Measurements from ENCODE around the gene TEX26.

Gene TEX26

DNA sequence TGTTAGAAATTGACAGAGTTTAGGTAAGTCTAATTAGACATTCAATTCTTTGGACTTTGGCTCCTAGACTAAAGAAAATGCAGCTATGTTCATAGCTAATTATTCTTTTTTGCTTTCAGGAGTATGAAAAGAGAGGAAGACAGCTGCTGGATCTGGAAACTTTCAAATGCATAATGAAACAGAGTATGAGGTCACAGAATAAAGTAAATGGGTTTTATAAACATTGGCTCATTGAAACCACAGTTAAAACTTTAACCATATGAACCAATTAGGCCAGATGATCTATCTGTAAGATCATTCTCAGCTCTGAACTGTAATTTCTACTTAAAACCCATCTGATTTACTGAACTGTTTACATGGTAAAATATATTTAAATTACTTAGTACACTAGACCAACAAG is 82.7 kb downstream of the TEX26 start:
- no peak overlapping the region for H3K4me3 ChIP-seq (ENCODE audit: low read depth, low read length)
- no peak for DNase-seq (ENCODE audit: low read depth)
- TF ChIP-seq, protein P1, sequence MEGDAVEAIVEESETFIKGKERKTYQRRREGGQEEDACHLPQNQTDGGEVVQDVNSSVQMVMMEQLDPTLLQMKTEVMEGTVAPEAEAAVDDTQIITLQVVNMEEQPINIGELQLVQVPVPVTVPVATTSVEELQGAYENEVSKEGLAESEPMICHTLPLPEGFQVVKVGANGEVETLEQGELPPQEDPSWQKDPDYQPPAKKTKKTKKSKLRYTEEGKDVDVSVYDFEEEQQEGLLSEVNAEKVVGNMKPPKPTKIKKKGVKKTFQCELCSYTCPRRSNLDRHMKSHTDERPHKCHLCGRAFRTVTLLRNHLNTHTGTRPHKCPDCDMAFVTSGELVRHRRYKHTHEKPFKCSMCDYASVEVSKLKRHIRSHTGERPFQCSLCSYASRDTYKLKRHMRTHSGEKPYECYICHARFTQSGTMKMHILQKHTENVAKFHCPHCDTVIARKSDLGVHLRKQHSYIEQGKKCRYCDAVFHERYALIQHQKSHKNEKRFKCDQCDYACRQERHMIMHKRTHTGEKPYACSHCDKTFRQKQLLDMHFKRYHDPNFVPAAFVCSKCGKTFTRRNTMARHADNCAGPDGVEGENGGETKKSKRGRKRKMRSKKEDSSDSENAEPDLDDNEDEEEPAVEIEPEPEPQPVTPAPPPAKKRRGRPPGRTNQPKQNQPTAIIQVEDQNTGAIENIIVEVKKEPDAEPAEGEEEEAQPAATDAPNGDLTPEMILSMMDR (IDR thresholded peaks at IDR 0.05; ENCODE audit: insufficient read depth, low read depth, low read length, missing control alignments) = no peak

DNA sequence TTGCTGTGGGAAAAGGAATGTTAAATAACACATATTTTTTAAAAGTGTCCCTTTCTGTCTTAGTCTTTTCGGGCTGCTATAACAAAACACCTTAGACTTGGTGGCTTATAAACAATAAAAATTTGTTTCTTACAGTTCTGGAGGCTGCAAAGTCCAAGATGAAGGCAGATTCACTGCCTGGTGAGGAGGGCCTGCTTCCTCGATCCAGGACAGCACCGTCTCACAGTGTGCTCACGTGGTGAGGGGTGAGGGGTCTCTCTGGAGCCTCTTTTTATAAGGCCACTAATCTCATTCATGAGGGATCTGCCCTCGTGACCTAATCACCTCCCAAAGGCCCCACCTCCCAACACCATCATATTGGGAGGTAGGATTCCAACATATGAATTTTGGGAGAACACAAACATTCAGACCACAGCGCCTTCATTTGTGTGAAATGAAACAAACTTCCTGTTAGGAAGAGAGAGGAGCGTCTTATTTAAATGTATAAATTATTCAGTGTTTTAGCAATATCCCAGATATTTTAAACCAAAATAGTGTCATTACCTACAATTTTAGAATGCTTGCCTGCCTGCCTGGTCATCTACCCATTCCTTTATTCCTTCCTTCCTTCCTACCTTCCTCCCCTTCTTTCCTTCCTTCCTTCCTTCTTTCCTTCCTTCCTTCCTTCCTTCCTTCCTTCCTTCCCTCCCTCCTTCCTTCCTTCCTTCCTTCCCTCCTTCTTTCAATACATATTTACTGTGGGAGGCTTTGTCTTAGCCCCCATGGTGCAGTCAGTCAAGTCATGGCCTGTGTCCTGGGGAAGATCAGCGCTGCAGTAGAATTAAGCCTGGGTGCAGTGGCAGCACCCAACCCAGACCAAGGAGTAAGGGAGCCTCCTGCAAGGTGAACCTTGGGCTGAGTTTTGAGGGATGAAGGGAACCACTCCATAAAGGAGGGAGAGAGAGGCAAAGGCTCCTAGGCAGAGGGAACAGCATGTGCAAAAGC is 84.2 kb downstream of the TEX26 start:
- TF ChIP-seq, protein P1 (IDR thresholded peaks at IDR 0.05; ENCODE audit: insufficient read depth, low read depth, low read length, missing control alignments) = no peak
- H3K4me3 ChIP-seq (ENCODE audit: low read depth, low read length) = no peak overlapping the region
- no peak for DNase-seq (ENCODE audit: low read depth)

DNA sequence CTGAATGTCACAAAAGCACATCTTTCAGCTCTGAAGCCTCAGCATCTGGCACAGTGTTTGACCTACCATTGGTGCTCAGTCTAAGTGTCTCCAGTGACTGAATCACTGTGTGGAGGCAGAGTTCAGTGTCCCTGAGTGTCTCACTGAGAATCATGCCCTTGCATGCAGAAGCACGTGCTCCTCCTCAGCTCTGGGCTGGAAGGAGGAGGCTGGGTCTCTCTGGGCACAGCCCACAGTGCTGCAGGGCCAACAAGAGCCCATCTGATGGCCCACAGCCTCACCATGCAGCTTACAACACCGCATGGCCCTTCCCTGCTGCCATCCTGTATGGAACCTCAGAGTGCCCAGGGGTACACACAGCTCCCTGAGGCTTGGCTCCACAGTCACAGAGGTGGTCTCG is 86.1 kb downstream of the TEX26 start:
- TF ChIP-seq, protein P1 (IDR thresholded peaks at IDR 0.05; ENCODE audit: insufficient read depth, low read depth, low read length, missing control alignments) = no peak
- H3K4me3 ChIP-seq (ENCODE audit: low read depth, low read length) = no peak overlapping the region
- DNase-seq (ENCODE audit: low read depth) = no peak

DNA sequence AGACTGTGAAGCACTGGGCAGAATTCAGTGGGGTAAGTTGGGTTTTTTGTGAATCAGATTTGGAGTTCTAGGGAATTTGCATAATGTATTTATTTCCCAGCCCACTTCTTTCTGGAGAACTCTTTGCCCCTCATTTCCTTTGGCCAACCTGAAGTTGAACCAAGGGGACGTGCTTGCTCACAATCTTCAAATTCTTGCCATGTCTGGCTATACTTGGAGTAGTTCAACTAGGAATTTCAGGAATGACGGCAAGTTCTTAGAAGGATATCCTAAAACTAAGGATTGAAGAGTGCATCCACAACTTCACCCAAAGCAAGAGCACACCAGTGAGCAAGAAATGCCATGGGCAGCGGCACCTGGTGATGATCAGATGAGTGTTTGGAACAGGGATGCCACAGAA is 88.5 kb downstream of the TEX26 start:
- DNase-seq (ENCODE audit: low read depth) = no peak
- no peak overlapping the region for H3K4me3 ChIP-seq (ENCODE audit: low read depth, low read length)
- TF ChIP-seq, protein P1 (IDR thresholded peaks at IDR 0.05; ENCODE audit: insufficient read depth, low read depth, low read length, missing control alignments) = no peak

DNA sequence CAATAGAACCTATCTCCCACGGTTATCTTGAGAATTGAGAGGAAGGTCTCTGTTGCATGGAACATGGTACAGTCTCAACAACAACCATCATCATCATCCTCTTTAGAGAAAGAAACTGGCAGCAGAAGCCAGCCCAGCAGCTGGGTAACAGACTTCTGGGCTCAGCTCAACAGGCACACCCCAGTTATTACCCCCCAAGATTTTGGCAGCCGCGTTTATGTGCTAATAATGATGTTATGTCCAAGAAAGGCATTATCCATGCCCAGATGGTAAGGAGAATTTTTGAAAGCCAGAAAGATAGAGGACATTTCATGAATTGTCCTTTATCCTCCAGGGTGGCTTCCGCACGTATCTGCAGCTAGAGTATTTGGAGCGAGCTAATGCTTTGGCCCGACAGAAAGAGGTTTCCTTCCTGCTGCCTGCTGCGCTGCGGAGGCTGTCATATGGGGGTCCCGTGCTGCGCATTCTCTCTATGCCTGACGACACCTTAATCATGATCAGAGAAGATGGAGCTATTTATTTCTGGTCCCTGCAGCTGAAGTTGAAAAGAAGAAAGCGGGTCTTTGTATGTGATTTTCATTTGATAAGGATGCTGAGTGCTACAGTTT is 89.9 kb downstream of the TEX26 start:
- H3K4me3 ChIP-seq (ENCODE audit: low read depth, low read length) = no peak overlapping the region
- TF ChIP-seq, protein P1 (IDR thresholded peaks at IDR 0.05; ENCODE audit: insufficient read depth, low read depth, low read length, missing control alignments) = no peak
- DNase-seq (ENCODE audit: low read depth) = no peak

DNA sequence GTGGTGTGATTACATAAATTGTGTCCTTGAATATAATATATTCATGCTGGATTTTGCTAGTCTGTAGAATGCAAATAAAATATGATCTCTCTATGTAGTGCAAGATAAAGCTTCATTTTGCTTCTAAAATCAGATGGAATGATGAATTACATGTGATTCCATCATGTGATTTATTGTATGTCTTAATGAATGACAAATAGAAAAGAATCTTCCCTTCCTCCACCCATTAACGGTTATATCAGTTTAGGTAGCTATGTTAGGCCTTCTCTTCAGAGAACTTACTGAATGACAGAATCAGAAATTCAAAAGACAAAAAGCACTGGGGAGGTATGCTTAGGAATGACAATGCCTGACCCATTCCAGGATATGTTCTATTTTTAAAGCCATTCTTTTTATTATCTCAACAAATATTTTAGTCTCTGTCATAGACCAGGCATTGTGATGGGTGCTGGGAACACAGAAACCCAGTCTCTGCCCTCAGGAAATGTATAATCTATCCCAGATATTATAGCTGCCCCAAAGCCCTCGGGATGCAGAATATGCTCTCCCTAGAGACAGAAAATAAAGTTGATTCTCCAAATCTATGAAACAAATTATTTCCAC is 90.6 kb downstream of the TEX26 start:
- no peak overlapping the region for H3K4me3 ChIP-seq (ENCODE audit: low read depth, low read length)
- no peak for DNase-seq (ENCODE audit: low read depth)
- TF ChIP-seq, protein P1 (IDR thresholded peaks at IDR 0.05; ENCODE audit: insufficient read depth, low read depth, low read length, missing control alignments) = no peak
